HL-60 (cell line): ENCODE data around the gene ADCK1.
"Not testable (repeated sequence)": the region's sequence is repeated elsewhere in the genome, so short reads cannot be mapped to it uniquely, and the experiment has no call there.

Source experiments
- CTCF ChIP-seq: IDR thresholded peaks from one replicate; pipeline ENCODE4 v1.5.1; 2011; ENCODE audit warnings: low read length, control low read depth, inconsistent platforms; ENCODE audit not compliant: insufficient read depth
- POLR2AphosphoS5 ChIP-seq: IDR thresholded peaks from 2 replicates; pipeline ENCODE4 v1.6.1; 2012; ENCODE audit warnings: low read depth

GRCh38 chr14:77793255-77793654 is 6.7 kb upstream of the ADCK1 start:
- not testable (repeated sequence) for TF ChIP-seq CTCF, POLR2AphosphoS5
